Measurements from ENCODE around the gene PSKH1. TPM values are rescaled to one million over a fixed set of nuclear protein-coding genes. Genes with fewer than 3 reads are reported as not detected.
A peak's percentile ranks its signal among the peaks of the same experiment; 100 is the strongest.

The PSKH1 gene
- total and polyA plus RNA-seq, 9 of the 15 experiments (the other 6 are each of a cell fraction or from before 2014, with no cell fraction given) = 0.96 to 20.9 (median 9.4) TPM

- TF ChIP-seq E2F8 (IDR thresholded peaks at IDR 0.05; ENCODE audit: low read depth, partially characterized antibody) = peak; percentile 29
- TF ChIP-seq AFF4 (CRISPR knock-in tag; IDR thresholded peaks at IDR 0.05) = no peak; the same call in 1 of the 2 replicates
- TF ChIP-seq ATF1 (CRISPR knock-in tag; IDR thresholded peaks at IDR 0.05) = no peak
- TF ChIP-seq ATF1 (tag; IDR thresholded peaks at IDR 0.05) = no peak
- no peak for TF ChIP-seq MAFG (tag; conservative IDR thresholded peaks at IDR 0.05)
- TF ChIP-seq HDAC8 (tag; IDR thresholded peaks at IDR 0.05) = no peak
- no peak for TF ChIP-seq TARDBP (IDR thresholded peaks at IDR 0.05)
- TF ChIP-seq SMC3 (conservative IDR thresholded peaks at IDR 0.05; ENCODE audit: insufficient read depth, low read depth, low read length) = no peak
- no peak for TF ChIP-seq ZC3H11A (IDR thresholded peaks at IDR 0.05; ENCODE audit: low read depth, low read length)
- peak; percentile 5; the same call in 1 of the 2 replicates for TF ChIP-seq HMGXB4 (CRISPR knock-in tag; IDR thresholded peaks at IDR 0.05)
- TF ChIP-seq KDM4B (IDR thresholded peaks at IDR 0.05; ENCODE audit: borderline replicate concordance in 2 of 2, low read depth in 1 of 2) = peak in 1 of 2 experiments; percentile 81; a peak in 1 of 4 replicates
- TF ChIP-seq TAF7 (tag; IDR thresholded peaks at IDR 0.05) = peak; percentile 67
- TF ChIP-seq ZEB2 (IDR thresholded peaks at IDR 0.05) = peak; percentile 52
- peak; percentile 96 for TF ChIP-seq USF1 (CRISPR knock-in tag; IDR thresholded peaks at IDR 0.05)
- TF ChIP-seq RBM34 (IDR thresholded peaks at IDR 0.05; ENCODE audit: borderline replicate concordance, insufficient read depth, low read length) = no peak
- 0 out of 2 replicates have a peak, but pooled peaks have one; percentile 34 for TF ChIP-seq TOE1 (IDR thresholded peaks at IDR 0.05; ENCODE audit: borderline replicate concordance)
- TF ChIP-seq TOE1 (CRISPR knock-in tag; IDR thresholded peaks at IDR 0.05; ENCODE audit: borderline replicate concordance, low read depth) = no peak; the same call in 1 of the 2 replicates
- TF ChIP-seq ZNF212 (CRISPR knock-in tag; IDR thresholded peaks at IDR 0.05) = no peak
- TF ChIP-seq ZNF134 (CRISPR knock-in tag; conservative IDR thresholded peaks at IDR 0.05) = no peak
- TF ChIP-seq KAT7 (CRISPR knock-in tag; IDR thresholded peaks at IDR 0.05; ENCODE audit: borderline replicate concordance) = no peak; the same call in 1 of the 2 replicates
Measured at GRCh38 chr16:67935402-67936123, 42.5 kb downstream of the PSKH1 start (continued).
